NCI-H128 (cell line): ENCODE measurements around the gene PACRG.

Experiments
- DNase-seq: peaks from one replicate; lab custom pipeline; 2025; ENCODE audit not compliant: unreplicated experiment; lab: John Stamatoyannopoulos, UW

The PACRG gene

GRCh38 chr6:163193326-163193725, 465.6 kb downstream of the PACRG start:
- DNase-seq = no peak

GRCh38 chr6:163195721-163196691, 468.2 kb downstream of the PACRG start:
- no peak for DNase-seq

GRCh38 chr6:163197839-163198238, 470.1 kb downstream of the PACRG start:
- DNase-seq = no peak

GRCh38 chr6:163198396-163198795, 470.6 kb downstream of the PACRG start:
- DNase-seq = no peak

GRCh38 chr6:163199371-163199770, 471.6 kb downstream of the PACRG start:
- DNase-seq = no peak

- DNase-seq = no peak
Measured at GRCh38 chr6:163200289-163200688, 472.5 kb downstream of the PACRG start.

- DNase-seq = no peak
Measured at GRCh38 chr6:163200694-163201093, 472.9 kb downstream of the PACRG start.

GRCh38 chr6:163201855-163202254, 474.1 kb downstream of the PACRG start:
- no peak for DNase-seq

- no peak for DNase-seq
Measured at GRCh38 chr6:163206196-163206595, 478.4 kb downstream of the PACRG start.

- no peak for DNase-seq
Measured at GRCh38 chr6:163207431-163208383, 479.9 kb downstream of the PACRG start.

GRCh38 chr6:163209005-163209404, 481.2 kb downstream of the PACRG start:
- DNase-seq = no peak

- DNase-seq = no peak
Measured at GRCh38 chr6:163212123-163212522, 484.3 kb downstream of the PACRG start.

- no peak for DNase-seq
Measured at GRCh38 chr6:163214259-163214658, 486.5 kb downstream of the PACRG start.

GRCh38 chr6:163218361-163218894, 490.7 kb downstream of the PACRG start:
- DNase-seq = no peak

- no peak for DNase-seq
Measured at GRCh38 chr6:163226181-163226835, 498.5 kb downstream of the PACRG start.

GRCh38 chr6:163226836-163227485, 499.2 kb downstream of the PACRG start:
- DNase-seq = no peak

GRCh38 chr6:163228041-163228440, 500.3 kb downstream of the PACRG start:
- no peak for DNase-seq

GRCh38 chr6:163229050-163229449, 501.3 kb downstream of the PACRG start:
- DNase-seq = no peak

- DNase-seq = no peak
Measured at GRCh38 chr6:163230901-163231300, 503.1 kb downstream of the PACRG start.

- no peak for DNase-seq
Measured at GRCh38 chr6:163231356-163232014, 503.7 kb downstream of the PACRG start.
